GM10266 (cell line): ENCODE data around the gene NCBP3.

Experiments
- DNase-seq: peaks from one replicate; pipeline ENCODE4 v3.0.0; 2012; ENCODE audit errors: extremely low spot score
- CTCF ChIP-seq: IDR thresholded peaks from 2 replicates; pipeline ENCODE4 v1.5.1; 2012; ENCODE audit warnings: mild to moderate bottlenecking, low read depth; ENCODE audit not compliant: control insufficient read depth, insufficient read depth; ENCODE audit errors: missing control alignments

Gene NCBP3

GRCh38 chr17:3782751-3783150 is 63.3 kb downstream of the NCBP3 start:
- no peak for TF ChIP-seq CTCF
- no peak for DNase-seq

GRCh38 chr17:3780986-3781385 is 65.1 kb downstream of the NCBP3 start:
- DNase-seq, result no peak

GRCh38 chr17:3777366-3778120 is 68.5 kb downstream of the NCBP3 start:
- no peak for DNase-seq
- TF ChIP-seq CTCF, result no peak

More at GRCh38 chr17:3780986-3781385, 65.1 kb downstream of the NCBP3 start:
- TF ChIP-seq CTCF, result no peak

GRCh38 chr17:3773966-3774365 is 72.1 kb downstream of the NCBP3 start:
- no peak for DNase-seq

GRCh38 chr17:3773511-3773910 is 72.5 kb downstream of the NCBP3 start:
- no peak for TF ChIP-seq CTCF
- no peak for DNase-seq

More at GRCh38 chr17:3773966-3774365, 72.1 kb downstream of the NCBP3 start:
- TF ChIP-seq CTCF, result no peak

GRCh38 chr17:3772764-3773163 is 73.3 kb downstream of the NCBP3 start:
- no peak for TF ChIP-seq CTCF
- no peak for DNase-seq

- DNase-seq, result no peak
- no peak for TF ChIP-seq CTCF
Observed at GRCh38 chr17:3771140-3771539, 74.9 kb downstream of the NCBP3 start.
